ENCODE results near the gene TNFRSF8.
"Not testable (repeated sequence)": the region's sequence is repeated elsewhere in the genome, so short reads cannot be mapped to it uniquely, and the experiment has no call there.

Gene TNFRSF8

GRCh38 chr1:12085643-12086260, 22.6 kb downstream of the TNFRSF8 start:
- no peak for DNase-seq (ENCODE audit: low spot score)

GRCh38 chr1:12087797-12088314, 24.8 kb downstream of the TNFRSF8 start:
- no peak for DNase-seq (ENCODE audit: low spot score)

GRCh38 chr1:12088607-12089006, 25.5 kb downstream of the TNFRSF8 start:
- no peak for DNase-seq (ENCODE audit: low spot score)

- DNase-seq (ENCODE audit: low spot score): no peak
Measured at GRCh38 chr1:12090326-12090725, 27.2 kb downstream of the TNFRSF8 start.

- no peak for DNase-seq (ENCODE audit: low spot score)
Measured at GRCh38 chr1:12091191-12091590, 28.1 kb downstream of the TNFRSF8 start.

- DNase-seq (ENCODE audit: low spot score): no peak
Measured at GRCh38 chr1:12094180-12094579, 31.1 kb downstream of the TNFRSF8 start.

GRCh38 chr1:12095452-12096263, 32.6 kb downstream of the TNFRSF8 start:
- peak; percentile 39 for DNase-seq (ENCODE audit: low spot score)

- DNase-seq (ENCODE audit: low spot score): no peak
Measured at GRCh38 chr1:12096615-12097014, 33.5 kb downstream of the TNFRSF8 start.

- DNase-seq (ENCODE audit: low spot score): no peak
Measured at GRCh38 chr1:12097321-12097720, 34.2 kb downstream of the TNFRSF8 start.

- no peak for DNase-seq (ENCODE audit: low spot score)
Measured at GRCh38 chr1:12098786-12099185, 35.7 kb downstream of the TNFRSF8 start.

GRCh38 chr1:12099610-12100009, 36.5 kb downstream of the TNFRSF8 start:
- DNase-seq (ENCODE audit: low spot score): no peak

- no peak for DNase-seq (ENCODE audit: low spot score)
Measured at GRCh38 chr1:12100071-12100470, 37.0 kb downstream of the TNFRSF8 start.

- DNase-seq (ENCODE audit: low spot score): not testable (repeated sequence)
Measured at GRCh38 chr1:12101120-12101519, 38.0 kb downstream of the TNFRSF8 start.

GRCh38 chr1:12102066-12102465, 39.0 kb downstream of the TNFRSF8 start:
- no peak for DNase-seq (ENCODE audit: low spot score)

- DNase-seq (ENCODE audit: low spot score): no peak
Measured at GRCh38 chr1:12104417-12104816, 41.3 kb downstream of the TNFRSF8 start.

GRCh38 chr1:12106153-12106552, 43.0 kb downstream of the TNFRSF8 start:
- DNase-seq (ENCODE audit: low spot score): no peak

- DNase-seq (ENCODE audit: low spot score): peak; percentile 24
Measured at GRCh38 chr1:12106861-12107260, 43.8 kb downstream of the TNFRSF8 start.

- DNase-seq (ENCODE audit: low spot score): no peak
Measured at GRCh38 chr1:12107718-12108117, 44.6 kb downstream of the TNFRSF8 start.

- no peak for DNase-seq (ENCODE audit: low spot score)
Measured at GRCh38 chr1:12109901-12110300, 46.8 kb downstream of the TNFRSF8 start.

GRCh38 chr1:12111741-12112140, 48.6 kb downstream of the TNFRSF8 start:
- no peak for DNase-seq (ENCODE audit: low spot score)

- DNase-seq (ENCODE audit: low spot score): peak; percentile 56
Measured at GRCh38 chr1:12112711-12113161, 49.6 kb downstream of the TNFRSF8 start.

- DNase-seq (ENCODE audit: low spot score): peak; percentile 55
Measured at GRCh38 chr1:12113433-12114339, 50.6 kb downstream of the TNFRSF8 start.

All from AG08395 (cell line).